GM19372 (cell line): ENCODE measurements around the gene TNFRSF6B.

Experiments
- ATAC-seq: cut with Tn5 transposase; IDR thresholded peaks from one replicate; pipeline ENCODE4 v1.9.1; 2021; ENCODE audit warnings: mild to moderate bottlenecking, low read depth, moderate library complexity; ENCODE audit not compliant: unreplicated experiment

The TNFRSF6B gene

GRCh38 chr20:63694584-63695423, 1.6 kb upstream of the TNFRSF6B start:
- ATAC-seq: no peak

- no peak for ATAC-seq
Measured at GRCh38 chr20:63695424-63696305, 787 bp upstream of the TNFRSF6B start.

GRCh38 chr20:63696306-63696627, 185 bp upstream of the TNFRSF6B start:
- ATAC-seq: no peak

- no peak for ATAC-seq
Measured at GRCh38 chr20:63697357-63697867, 960 bp downstream of the TNFRSF6B start.

GRCh38 chr20:63697868-63698545, 1.6 kb downstream of the TNFRSF6B start:
- no peak for ATAC-seq

GRCh38 chr20:63698739-63699465, 2.5 kb downstream of the TNFRSF6B start:
- no peak for ATAC-seq

- ATAC-seq: no peak
Measured at GRCh38 chr20:63699466-63700198, 3.2 kb downstream of the TNFRSF6B start.

- no peak for ATAC-seq
Measured at GRCh38 chr20:63700199-63701050, 4.0 kb downstream of the TNFRSF6B start.

GRCh38 chr20:63701051-63701328, 4.5 kb downstream of the TNFRSF6B start:
- no peak for ATAC-seq

GRCh38 chr20:63701329-63702035, 5.0 kb downstream of the TNFRSF6B start:
- ATAC-seq: no peak

GRCh38 chr20:63702036-63702665, 5.7 kb downstream of the TNFRSF6B start:
- no peak for ATAC-seq

- no peak for ATAC-seq
Measured at GRCh38 chr20:63702751-63703470, 6.5 kb downstream of the TNFRSF6B start.

- no peak for ATAC-seq
Measured at GRCh38 chr20:63703471-63703975, 7.1 kb downstream of the TNFRSF6B start.

- ATAC-seq: no peak
Measured at GRCh38 chr20:63703976-63704748, 7.7 kb downstream of the TNFRSF6B start.

GRCh38 chr20:63704749-63705117, 8.3 kb downstream of the TNFRSF6B start:
- no peak for ATAC-seq
